RPMI7951 (cell line): ENCODE measurements around the gene TMEM242. TPM values are rescaled to one million over a fixed set of nuclear protein-coding genes. Genes with fewer than 3 reads are reported as not detected.
A peak's percentile ranks its signal among the peaks of the same experiment; 100 is the strongest.
"Not testable (repeated sequence)": the region's sequence is repeated elsewhere in the genome, so short reads cannot be mapped to it uniquely, and the experiment has no call there.

Experiments used
- DNase-seq: peaks from one replicate; pipeline ENCODE4 v3.0.0-alpha.2; 2012; ENCODE audit warnings: low read depth
- total RNA-seq: library from RNA; depleted of rRNA; stranded (reverse); fragments of >200 nt; shearing (Covaris generic); gene quantifications from 2 replicates; pipeline ENCODE4 v1.2.3, GENCODE V29; 2014; rRNA removed

Gene TMEM242
- 8.2 and 9.3 TPM in 2 replicates for total RNA-seq

- DNase-seq: peak; percentile 92
These were observed at the start of gene TMEM242 for GRCh38 chr6:157323255-157323965. TMEM242 (minus strand) TSS chr6:157323519; CDS start chr6:157323499, 20 bp downstream.

- no peak for DNase-seq
These were observed 49.4 kb upstream of the TMEM242 start for GRCh38 chr6:157372501-157373280.

GRCh38 chr6:157370755-157371154, 47.4 kb upstream of the TMEM242 start:
- no peak for DNase-seq

- no peak for DNase-seq
These were observed 45.2 kb upstream of the TMEM242 start for GRCh38 chr6:157368359-157369049.

- DNase-seq: no peak
These were observed 43.3 kb upstream of the TMEM242 start for GRCh38 chr6:157366648-157367047.

GRCh38 chr6:157364705-157365104, 41.4 kb upstream of the TMEM242 start:
- DNase-seq: no peak

GRCh38 chr6:157361886-157362285, 38.6 kb upstream of the TMEM242 start:
- no peak for DNase-seq

- no peak for DNase-seq
These were observed 35.0 kb upstream of the TMEM242 start for GRCh38 chr6:157358287-157358686.

- DNase-seq: peak; percentile 67
These were observed 23.1 kb upstream of the TMEM242 start for GRCh38 chr6:157346373-157346772.

GRCh38 chr6:157343732-157344131, 20.4 kb upstream of the TMEM242 start:
- DNase-seq: no peak

- DNase-seq: no peak
These were observed 16.1 kb upstream of the TMEM242 start for GRCh38 chr6:157339432-157339831.

- no peak for DNase-seq
These were observed 14.4 kb upstream of the TMEM242 start for GRCh38 chr6:157337751-157338150.

GRCh38 chr6:157337276-157337675, 14.0 kb upstream of the TMEM242 start:
- DNase-seq: not testable (repeated sequence)

GRCh38 chr6:157335829-157336228, 12.5 kb upstream of the TMEM242 start:
- no peak for DNase-seq

GRCh38 chr6:157333956-157334355, 10.6 kb upstream of the TMEM242 start:
- no peak for DNase-seq

- peak; percentile 31 for DNase-seq
These were observed 10.2 kb upstream of the TMEM242 start for GRCh38 chr6:157333537-157333936.

GRCh38 chr6:157332813-157333212, 9.5 kb upstream of the TMEM242 start:
- no peak for DNase-seq

GRCh38 chr6:157330831-157331230, 7.5 kb upstream of the TMEM242 start:
- DNase-seq: no peak

- DNase-seq: peak; percentile 44
These were observed 6.5 kb upstream of the TMEM242 start for GRCh38 chr6:157329829-157330228.

GRCh38 chr6:157328108-157328692, 4.9 kb upstream of the TMEM242 start:
- DNase-seq: peak; percentile 33

GRCh38 chr6:157326979-157327378, 3.7 kb upstream of the TMEM242 start:
- DNase-seq: peak; percentile 10
